HEK293 (cell line): ENCODE results near the gene DNAJC6.

Experiments used
- CTCF ChIA-PET: fragments of 350-600 bp; formaldehyde crosslinking; extraction: SDS; loops from one replicate; lab custom pipeline; 2021; ENCODE audit warnings: antibody characterized with exemption; lab: Yijun Ruan, JAX
- POLR2A ChIA-PET: fragments of 300-600 bp; formaldehyde crosslinking; extraction: SDS; loops from one replicate; lab custom pipeline; 2020; ENCODE audit warnings: antibody characterized with exemption, inconsistent platforms; lab: Yijun Ruan, JAX
- H3K27ac ChIP-seq: fragments of 200-500 bp; sonication (Bioruptor generic); 2 replicates; pipeline ENCODE4 v1.5.1; 2014; ENCODE audit warnings: low read depth, low read length, control low read depth, inconsistent platforms; ENCODE audit errors: extremely low read depth
- H3K36me3 ChIP-seq, 2 experiments: fragments of 200-500 bp in 1 of 2; sonication (Bioruptor generic) in 1 of 2; 1 replicate in 1 of 2; 2 replicates in 1 of 2; pipeline ENCODE4 v1.5.1; 2014 to 2017; ENCODE audit warnings: inconsistent platforms in 2 of 2, low read length in 2 of 2; ENCODE audit not compliant: control insufficient read depth in 2 of 2, insufficient read depth in 1 of 2
- H3K4me1 ChIP-seq: fragments of 200-500 bp; sonication (Bioruptor generic); 2 replicates; pipeline ENCODE4 v1.5.1; 2014; ENCODE audit warnings: mild to moderate bottlenecking, low read length, inconsistent platforms; ENCODE audit not compliant: control insufficient read depth, insufficient read depth
- H3K4me3 ChIP-seq: 2 replicates; pipeline ENCODE4 v1.5.1; 2011; ENCODE audit warnings: low read depth, mild to moderate bottlenecking, control low read depth, low read length, moderate library complexity
- H3K9me3 ChIP-seq: fragments of 200-500 bp; sonication (Bioruptor generic); 2 replicates; pipeline ENCODE4 v1.5.1; 2014; ENCODE audit warnings: low read depth, low read length, inconsistent platforms; ENCODE audit not compliant: control insufficient read depth, insufficient read depth
- HOXD13 ChIP-seq: sonication (generic); formaldehyde crosslinking; IDR thresholded peaks from 2 replicates; pipeline ENCODE4 v1.8.0; 2022; ENCODE audit warnings: missing genetic modification reagents, borderline replicate concordance
- PATZ1 ChIP-seq: fragments of 450-650 bp; formaldehyde crosslinking; IDR thresholded peaks from 2 replicates; pipeline ENCODE4 v1.5.1; 2016; ENCODE audit warnings: missing biosample characterization, missing genetic modification characterization
- PRDM2 ChIP-seq: fragments of 450-650 bp; formaldehyde crosslinking; IDR thresholded peaks from 2 replicates; pipeline ENCODE4 v1.5.1; 2016; ENCODE audit warnings: missing biosample characterization, missing genetic modification characterization, borderline replicate concordance
- RBAK ChIP-seq: fragments of 450-650 bp; formaldehyde crosslinking; IDR thresholded peaks from 2 replicates; pipeline ENCODE4 v1.5.1; 2016; ENCODE audit warnings: missing biosample characterization, missing genetic modification characterization
- REPIN1 ChIP-seq: fragments of 450-650 bp; formaldehyde crosslinking; IDR thresholded peaks from 2 replicates; pipeline ENCODE4 v1.5.1; 2017; ENCODE audit warnings: missing biosample characterization, missing genetic modification characterization, low read depth
- SP2 ChIP-seq: fragments of 450-650 bp; formaldehyde crosslinking; IDR thresholded peaks from 2 replicates; pipeline ENCODE4 v1.5.1; 2016; ENCODE audit warnings: missing biosample characterization, missing genetic modification characterization
- TRIM28 ChIP-seq: IDR thresholded peaks from 2 replicates; pipeline ENCODE4 v1.6.1; 2011; ENCODE audit warnings: low read length, control low read depth, borderline replicate concordance
- YY1 ChIP-seq: fragments of 450-650 bp; formaldehyde crosslinking; IDR thresholded peaks from 2 replicates; pipeline ENCODE4 v1.5.1; 2018; ENCODE audit warnings: missing biosample characterization, missing genetic modification characterization
- ZBTB1 ChIP-seq: fragments of 450-650 bp; formaldehyde crosslinking; IDR thresholded peaks from 2 replicates; pipeline ENCODE4 v1.5.1; 2016; ENCODE audit warnings: missing biosample characterization, missing genetic modification characterization
- ZEB2 ChIP-seq: fragments of 450-650 bp; formaldehyde crosslinking; IDR thresholded peaks from 2 replicates; pipeline ENCODE4 v1.5.1; 2016; ENCODE audit warnings: missing biosample characterization, missing genetic modification characterization
- ZFP37 ChIP-seq: fragments of 450-650 bp; formaldehyde crosslinking; IDR thresholded peaks from 2 replicates; pipeline ENCODE4 v1.5.1; 2016; ENCODE audit warnings: missing biosample characterization, missing genetic modification characterization
- ZNF174 ChIP-seq: fragments of 450-650 bp; formaldehyde crosslinking; IDR thresholded peaks from 2 replicates; pipeline ENCODE4 v1.5.0; 2017; ENCODE audit warnings: missing biosample characterization, mild to moderate bottlenecking, missing genetic modification characterization
- ZNF48 ChIP-seq: fragments of 450-650 bp; formaldehyde crosslinking; IDR thresholded peaks from 2 replicates; pipeline ENCODE4 v1.5.1; 2016; ENCODE audit warnings: missing biosample characterization, missing genetic modification characterization
- ZNF501 ChIP-seq: fragments of 450-650 bp; formaldehyde crosslinking; IDR thresholded peaks from 2 replicates; pipeline ENCODE4 v1.5.1; 2016; ENCODE audit warnings: missing biosample characterization, missing genetic modification characterization
- ZNF514 ChIP-seq: fragments of 450-650 bp; formaldehyde crosslinking; IDR thresholded peaks from 2 replicates; pipeline ENCODE4 v1.5.1; 2016; ENCODE audit warnings: missing biosample characterization, missing genetic modification characterization
- ZNF654 ChIP-seq: fragments of 450-650 bp; formaldehyde crosslinking; IDR thresholded peaks from 2 replicates; pipeline ENCODE4 v1.5.1; 2016; ENCODE audit warnings: low read depth, missing biosample characterization, missing genetic modification characterization
- ZNF660 ChIP-seq: fragments of 450-650 bp; IDR thresholded peaks from 2 replicates; pipeline ENCODE4 v1.5.1; 2018; ENCODE audit warnings: missing biosample characterization, mild to moderate bottlenecking, missing genetic modification characterization
- ZSCAN16 ChIP-seq: fragments of 450-650 bp; formaldehyde crosslinking; IDR thresholded peaks from 2 replicates; pipeline ENCODE4 v1.5.1; 2016; ENCODE audit warnings: missing biosample characterization, missing genetic modification characterization
- TF ChIP-seq, protein P1 (sequence below): fragments of 450-650 bp; formaldehyde crosslinking; IDR thresholded peaks from 2 replicates; pipeline ENCODE4 v1.5.1; 2016; ENCODE audit warnings: missing biosample characterization, missing genetic modification characterization
- TF ChIP-seq, protein P2 (sequence below): fragments of 450-650 bp; formaldehyde crosslinking; IDR thresholded peaks from 2 replicates; pipeline ENCODE4 v1.5.1; 2017; ENCODE audit warnings: missing biosample characterization, mild to moderate bottlenecking, missing genetic modification characterization, moderate library complexity

Gene DNAJC6

GRCh38 chr1:65429806-65430205 lies 120.5 kb downstream of the DNAJC6 start (continued):
- TF ChIP-seq HOXD13 (CRISPR knock-in tag) = no peak
- TF ChIP-seq ZEB2 (tag by site-specific recombination) = no peak
- TF ChIP-seq TRIM28 = no peak
- no peak for TF ChIP-seq ZNF174 (tag by site-specific recombination)

- Histone ChIP-seq H3K4me3 (no peak overlapping the region), H3K36me3 (peaks cover 5 to 43% of the 10 kb centered on the region in 2 experiments), H3K4me1 (no peaks in the 10 kb centered on the region), H3K9me3 (no peaks in the 10 kb centered on the region), H3K27ac (no peak overlapping the region)
- ChIA-PET POLR2A (no interaction called here), CTCF (interaction anchor here (0.6 to 4.0 kb wide), 22 partner anchors 8 to 462 kb away, joined by 3 to 23 read pairs (median 4); no protein-coding TSS in a partner anchor)
- no peak for TF ChIP-seq ZFP37 (tag by site-specific recombination)
- TF ChIP-seq ZNF654 (tag by site-specific recombination) = peak; percentile 67
- TF ChIP-seq, protein P1, sequence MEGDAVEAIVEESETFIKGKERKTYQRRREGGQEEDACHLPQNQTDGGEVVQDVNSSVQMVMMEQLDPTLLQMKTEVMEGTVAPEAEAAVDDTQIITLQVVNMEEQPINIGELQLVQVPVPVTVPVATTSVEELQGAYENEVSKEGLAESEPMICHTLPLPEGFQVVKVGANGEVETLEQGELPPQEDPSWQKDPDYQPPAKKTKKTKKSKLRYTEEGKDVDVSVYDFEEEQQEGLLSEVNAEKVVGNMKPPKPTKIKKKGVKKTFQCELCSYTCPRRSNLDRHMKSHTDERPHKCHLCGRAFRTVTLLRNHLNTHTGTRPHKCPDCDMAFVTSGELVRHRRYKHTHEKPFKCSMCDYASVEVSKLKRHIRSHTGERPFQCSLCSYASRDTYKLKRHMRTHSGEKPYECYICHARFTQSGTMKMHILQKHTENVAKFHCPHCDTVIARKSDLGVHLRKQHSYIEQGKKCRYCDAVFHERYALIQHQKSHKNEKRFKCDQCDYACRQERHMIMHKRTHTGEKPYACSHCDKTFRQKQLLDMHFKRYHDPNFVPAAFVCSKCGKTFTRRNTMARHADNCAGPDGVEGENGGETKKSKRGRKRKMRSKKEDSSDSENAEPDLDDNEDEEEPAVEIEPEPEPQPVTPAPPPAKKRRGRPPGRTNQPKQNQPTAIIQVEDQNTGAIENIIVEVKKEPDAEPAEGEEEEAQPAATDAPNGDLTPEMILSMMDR (tag by site-specific recombination) = 0 out of 2 replicates have a peak, but pooled peaks have one; percentile 7
- no peak for TF ChIP-seq ZSCAN16 (tag by site-specific recombination)
- 0 out of 2 replicates have a peak, but pooled peaks have one; percentile 42 for TF ChIP-seq ZNF660 (tag by site-specific recombination)
- TF ChIP-seq ZNF501 (tag by site-specific recombination) = 0 out of 2 replicates have a peak, but pooled peaks have one; percentile 38
Observed at GRCh38 chr1:65431111-65431705, 121.9 kb downstream of the DNAJC6 start.

DNA sequence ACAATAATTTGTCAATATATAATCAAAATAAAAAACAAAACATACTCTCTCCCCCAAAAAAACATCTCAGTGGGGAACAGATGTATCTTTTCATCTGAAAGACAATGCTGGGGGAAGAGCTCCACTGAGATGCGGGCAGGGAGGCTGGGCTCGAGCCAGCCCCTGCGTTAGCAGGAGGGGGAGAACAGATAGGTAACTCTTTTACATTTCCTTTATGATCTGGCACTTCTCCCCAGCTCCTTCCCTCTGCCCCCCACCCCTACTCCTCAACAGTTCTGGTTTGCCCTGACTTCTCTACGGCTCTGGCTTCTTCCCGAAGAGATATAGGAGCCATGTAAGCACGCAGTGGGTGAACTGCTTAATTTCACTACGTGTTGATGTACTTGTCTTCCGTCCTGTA lies 123.6 kb downstream of the DNAJC6 start:
- Histone ChIP-seq H3K4me1 (no peaks in the 10 kb centered on the region), H3K36me3 (peaks cover 5 to 27% of the 10 kb centered on the region in 2 experiments; a peak in 2 of 3 replicates), H3K9me3 (no peaks in the 10 kb centered on the region), H3K27ac (no peak overlapping the region), H3K4me3 (no peak overlapping the region)
- ChIA-PET CTCF (interaction anchor here (2.6 kb wide), 1 partner anchor 255 kb away, joined by 10 read pairs; no protein-coding TSS in a partner anchor), POLR2A (no interaction called here)
- TF ChIP-seq YY1 (tag by site-specific recombination) = no peak
- no peak for TF ChIP-seq ZNF514 (tag by site-specific recombination)
- TF ChIP-seq RBAK (tag by site-specific recombination) = no peak
- TF ChIP-seq ZNF48 (tag by site-specific recombination) = no peak
- TF ChIP-seq ZBTB1 (tag by site-specific recombination) = no peak
- no peak for TF ChIP-seq REPIN1 (tag by site-specific recombination)
- no peak for TF ChIP-seq PATZ1 (tag by site-specific recombination)
- no peak for TF ChIP-seq PRDM2 (tag by site-specific recombination)
- TF ChIP-seq, protein P2, sequence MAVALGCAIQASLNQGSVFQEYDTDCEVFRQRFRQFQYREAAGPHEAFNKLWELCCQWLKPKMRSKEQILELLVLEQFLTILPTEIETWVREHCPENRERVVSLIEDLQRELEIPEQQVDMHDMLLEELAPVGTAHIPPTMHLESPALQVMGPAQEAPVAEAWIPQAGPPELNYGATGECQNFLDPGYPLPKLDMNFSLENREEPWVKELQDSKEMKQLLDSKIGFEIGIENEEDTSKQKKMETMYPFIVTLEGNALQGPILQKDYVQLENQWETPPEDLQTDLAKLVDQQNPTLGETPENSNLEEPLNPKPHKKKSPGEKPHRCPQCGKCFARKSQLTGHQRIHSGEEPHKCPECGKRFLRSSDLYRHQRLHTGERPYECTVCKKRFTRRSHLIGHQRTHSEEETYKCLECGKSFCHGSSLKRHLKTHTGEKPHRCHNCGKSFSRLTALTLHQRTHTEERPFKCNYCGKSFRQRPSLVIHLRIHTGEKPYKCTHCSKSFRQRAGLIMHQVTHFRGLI (tag by site-specific recombination) = no peak
- TF ChIP-seq SP2 = no peak
